K562 (cell line): ENCODE data around the gene SEC24A. TPM values are rescaled to one million over a fixed set of nuclear protein-coding genes. Genes with fewer than 3 reads are reported as not detected.

Experiments
- ARID1B ChIP-seq: fragments of 450-650 bp; IDR thresholded peaks from 2 replicates; pipeline ENCODE4 v1.6.1; 2016; ENCODE audit warnings: antibody characterized with exemption, mild to moderate bottlenecking, inconsistent platforms
- ATF6 ChIP-seq: sonication (generic); formaldehyde crosslinking; IDR thresholded peaks from 2 replicates; pipeline ENCODE4 v1.4.0; 2020; ENCODE audit warnings: mild to moderate bottlenecking, missing genetic modification reagents
- BACH1 ChIP-seq: fragments of 200-800 bp; sonication (Bioruptor generic); IDR thresholded peaks from 2 replicates; pipeline ENCODE4 v1.6.1; 2016; ENCODE audit warnings: missing genetic modification characterization, missing compliant biosample characterization
- CREB3L1 ChIP-seq: fragments of 450-650 bp; IDR thresholded peaks from 2 replicates; pipeline ENCODE4 v1.6.1; 2014; ENCODE audit warnings: low read depth, mild to moderate bottlenecking, moderate library complexity, borderline replicate concordance
- CTBP1 ChIP-seq: fragments of 450-650 bp; IDR thresholded peaks from 2 replicates; pipeline ENCODE4 v1.6.1; 2016; ENCODE audit warnings: borderline replicate concordance
- HMBOX1 ChIP-seq: sonication (generic); IDR thresholded peaks from 2 replicates; pipeline ENCODE4 v1.6.1; 2016
- HNRNPL ChIP-seq: fragments of 200-400 bp; formaldehyde crosslinking; IDR thresholded peaks from 2 replicates; pipeline ENCODE4 v1.6.1; 2017; ENCODE audit warnings: low read depth, mild to moderate bottlenecking, low read length
- NR2C1 ChIP-seq, 2 experiments: fragments of 450-650 bp; IDR thresholded peaks; 2 replicates each; pipeline ENCODE4 v1.6.1; 2017; ENCODE audit warnings: mild to moderate bottlenecking in 2 of 2, antibody characterized with exemption in 1 of 2, inconsistent platforms in 1 of 2, missing compliant biosample characterization in 1 of 2, missing genetic modification characterization in 1 of 2
- NR2C2 ChIP-seq, 2 experiments: fragments of 200-800 bp in 1 of 2; sonication (Bioruptor generic) in 1 of 2; sonication (generic) in 1 of 2; formaldehyde crosslinking in 1 of 2; IDR thresholded peaks; 2 replicates each; pipeline versions ENCODE4 v1.6.1 to v1.8.0; 2016 to 2022; ENCODE audit warnings: mild to moderate bottlenecking in 1 of 2, missing compliant biosample characterization in 1 of 2, missing genetic modification characterization in 1 of 2, missing genetic modification reagents in 1 of 2
- OTX1 ChIP-seq: fragments of 450-650 bp; formaldehyde crosslinking; IDR thresholded peaks from 2 replicates; pipeline ENCODE4 v1.4.0; 2022; ENCODE audit warnings: mild to moderate bottlenecking
- POLR2H ChIP-seq: IDR thresholded peaks from 2 replicates; pipeline ENCODE4 v1.6.1; 2016; ENCODE audit warnings: missing genetic modification characterization, low read depth, mild to moderate bottlenecking, control low read depth, missing compliant biosample characterization, moderate library complexity
- PREB ChIP-seq: sonication (generic); formaldehyde crosslinking; IDR thresholded peaks from 2 replicates; pipeline ENCODE4 v1.8.1; 2023; ENCODE audit warnings: mild to moderate bottlenecking, missing genetic modification reagents
- SMAD3 ChIP-seq: fragments of 450-650 bp; formaldehyde crosslinking; conservative IDR thresholded peaks from 2 replicates; pipeline ENCODE4 v1.4.0; 2020; ENCODE audit warnings: mild to moderate bottlenecking
- SNAPC5 ChIP-seq: fragments of 250-450 bp; sonication (Bioruptor Pico); IDR thresholded peaks from 2 replicates; pipeline ENCODE4 v1.8.0; 2021; ENCODE audit warnings: moderate library complexity, mild to moderate bottlenecking, inconsistent platforms
- TEAD4 ChIP-seq, 2 experiments: sonication (generic) in 1 of 2; formaldehyde crosslinking in 1 of 2; IDR thresholded peaks; 2 replicates each; pipeline versions ENCODE4 v1.6.1 to v1.8.0; 2012 to 2022; ENCODE audit warnings: borderline replicate concordance in 1 of 2, inconsistent platforms in 1 of 2, low read length in 1 of 2, mild to moderate bottlenecking in 1 of 2, missing genetic modification reagents in 1 of 2
- ZBTB43 ChIP-seq: sonication (generic); formaldehyde crosslinking; IDR thresholded peaks from 2 replicates; pipeline ENCODE4 v1.8.0; 2023; ENCODE audit warnings: mild to moderate bottlenecking, missing genetic modification reagents
- ZC3H8 ChIP-seq: fragments of 450-650 bp; IDR thresholded peaks from 2 replicates; pipeline ENCODE4 v1.6.1; 2017
- ZNF197 ChIP-seq: fragments of 200-800 bp; sonication (Bioruptor generic); IDR thresholded peaks from 2 replicates; pipeline ENCODE4 v1.6.1; 2016; ENCODE audit warnings: low read depth, missing genetic modification characterization, missing compliant biosample characterization
- ZNF347 ChIP-seq: fragments of 450-650 bp; formaldehyde crosslinking; IDR thresholded peaks from 2 replicates; pipeline ENCODE4 v1.4.0; 2020; ENCODE audit warnings: low read depth, mild to moderate bottlenecking, moderate library complexity
- polyA plus RNA-seq, 8 experiments: library from polyadenylated mRNA; depleted of rRNA in 4 of 8; stranded (reverse) in 5 of 8; unstranded in 3 of 8; fragments of >200 nt; fragmentation: Nextera tagmentation in 2 of 8; fragmentation: Illumina TruSeq in 1 of 8; extraction: Ambion mirVana in 2 of 8; extraction: Trizol in 1 of 8; gene quantifications; 2 replicates each; pipeline versions ENCODE4 v1.2.1 to v1.2.3, GENCODE V29; 2011 to 2014; ENCODE audit warnings: inconsistent platforms in 1 of 8, missing spikeins in 1 of 8
- total RNA-seq, 7 experiments: library from RNA; depleted of rRNA in 6 of 7; stranded (reverse); fragments of >200 nt in 6 of 7; fragmentation: Illumina TruSeq in 2 of 7; extraction: Trizol in 2 of 7; gene quantifications; 2 replicates each; pipeline versions ENCODE4 v1.2.1 to v1.2.3, GENCODE V29; 2011 to 2021; ENCODE audit warnings: low replicate concordance in 1 of 7

Gene SEC24A
- total and polyA plus RNA-seq, 9 of the 15 experiments (the other 6 are each of a cell fraction or from before 2014, with no cell fraction given), result 7.9 to 36.5 (median 17.5) TPM

GRCh38 chr5:134609232-134609851 is 39.2 kb upstream of the SEC24A start (continued):
- TF ChIP-seq ZNF197 (CRISPR knock-in tag) (peak; percentile 61; the same call in 1 of the 2 replicates), ATF6 (no peak), ZNF347 (CRISPR knock-in tag) (no peak), SMAD3 (CRISPR knock-in tag) (0 out of 2 replicates have a peak, but pooled peaks have one; percentile 44), HNRNPL (no peak), ZC3H8 (no peak), BACH1 (peak; percentile 66; the same call in 1 of the 2 replicates), NR2C2 (CRISPR knock-in tag; IDR thresholded peaks at IDR 0.05) (no peak), NR2C2 (tag; IDR thresholded peaks at IDR 0.05) (peak; percentile 69; the same call in 1 of the 2 replicates), HMBOX1 (peak; percentile 64; the same call in 1 of the 2 replicates), OTX1 (CRISPR knock-in tag) (no peak), ZBTB43 (CRISPR knock-in tag) (no peak), PREB (no peak), TEAD4 (IDR thresholded peaks at IDR 0.05; ENCODE audit: low read length) (peak; percentile 39; the same call in 1 of the 2 replicates), TEAD4 (CRISPR knock-in tag; IDR thresholded peaks at IDR 0.05; ENCODE audit: borderline replicate concordance) (no peak), CREB3L1 (no peak), NR2C1 (IDR thresholded peaks at IDR 0.05) (no peak), NR2C1 (tag; IDR thresholded peaks at IDR 0.05) (peak; percentile 48; the same call in 1 of the 2 replicates), POLR2H (peak; percentile 19; the same call in 1 of the 2 replicates), SNAPC5 (no peak), CTBP1 (peak; percentile 23; the same call in 1 of the 2 replicates), ARID1B (peak; percentile 37; the same call in 1 of the 2 replicates)
